Vagina (tissue), 2 donors: Measurements from ENCODE around the gene EMILIN3. TPM values are rescaled to one million over a fixed set of nuclear protein-coding genes. Genes with fewer than 3 reads are reported as not detected.
A peak's percentile ranks its signal among the peaks of the same experiment; 100 is the strongest.

ENCODE experiments used
- DNase-seq, 2 donors: peaks; one replicate each; pipeline ENCODE4 v3.0.0-alpha.2; 2017; ENCODE audit errors: extremely low spot score in 2 of 2
- H3K27ac ChIP-seq: fragments of 200-600 bp; sonication (generic); one replicate; pipeline ENCODE4 v1.5.1; 2019
- H3K27me3 ChIP-seq: fragments of 200-600 bp; sonication (generic); one replicate; pipeline ENCODE4 v1.5.1; 2019
- H3K36me3 ChIP-seq, 2 donors: fragments of 200-600 bp; sonication (generic); one replicate each; pipeline ENCODE4 v1.5.1; 2017 to 2019
- H3K4me1 ChIP-seq: fragments of 200-600 bp; sonication (generic); one replicate; pipeline ENCODE4 v1.5.1; 2019
- H3K4me3 ChIP-seq, 2 donors: fragments of 200-600 bp; sonication (generic); 1 replicate in 1 of 2; 2 replicates in 1 of 2; pipeline ENCODE4 v1.5.1; 2016 to 2019
- H3K9me3 ChIP-seq: fragments of 200-600 bp; sonication (generic); one replicate; pipeline ENCODE4 v1.5.1; 2019
- CTCF ChIP-seq, 3 experiments: fragments of 450-650 bp in 2 of 3; fragments of 200-600 bp in 1 of 3; sonication (generic) in 1 of 3; IDR thresholded peaks; one replicate each; pipeline ENCODE4 v1.5.1; 2017 to 2019; ENCODE audit warnings: antibody characterized with exemption in 3 of 3, mild to moderate bottlenecking in 2 of 3, moderate library complexity in 2 of 3
- POLR2A ChIP-seq, 2 donors: fragments of 450-650 bp; IDR thresholded peaks; one replicate each; pipeline ENCODE4 v1.6.1; 2017; ENCODE audit warnings: antibody characterized with exemption in 2 of 2, mild to moderate bottlenecking in 2 of 2, moderate library complexity in 2 of 2
- POLR2AphosphoS5 ChIP-seq, 2 donors: sonication (generic); formaldehyde crosslinking; IDR thresholded peaks; one replicate each; pipeline ENCODE4 v1.9.0; 2017; ENCODE audit warnings: antibody characterized with exemption in 2 of 2, mild to moderate bottlenecking in 2 of 2, low read depth in 1 of 2; ENCODE audit not compliant: insufficient read depth in 1 of 2
- intact Hi-C: fragments of 100-400 bp; cut with DNase I; formaldehyde crosslinking; loops from one replicate; pipeline ENCODE4 v1.15.1; 2023
- total RNA-seq: library from RNA; depleted of rRNA; stranded (reverse); fragments of >200 nt; gene quantifications from one replicate; pipeline ENCODE4 v1.2.3, GENCODE V29; 2016

EMILIN3 gene
- total RNA-seq, 1 donor from 2014 or later, result 5.6 TPM

GRCh38 chr20:41367956-41368355, 1.3 kb upstream of the EMILIN3 start:
- DNase-seq, result no peak
- intact Hi-C loops, result no loop called here
- peaks cover 6% of the 10 kb centered on the region for H3K4me1 ChIP-seq
- no peaks in the 10 kb centered on the region for H3K9me3 ChIP-seq
- no peak overlapping the region for H3K27ac ChIP-seq
- H3K36me3 ChIP-seq, result no peaks in the 10 kb centered on the region
- no peak for TF ChIP-seq POLR2A (IDR thresholded peaks at IDR 0.05)
- TF ChIP-seq CTCF (IDR thresholded peaks at IDR 0.05), result no peak
- TF ChIP-seq POLR2AphosphoS5 (IDR thresholded peaks at IDR 0.05; ENCODE audit: insufficient read depth in 1 of 2, low read depth in 1 of 2), result no peak
- no peaks in the 10 kb centered on the region for H3K27me3 ChIP-seq
- no peak overlapping the region for H3K4me3 ChIP-seq

GRCh38 chr20:41367393-41367695, 726 bp upstream of the EMILIN3 start:
- Histone ChIP-seq H3K9me3 (no peaks in the 10 kb centered on the region), H3K4me1 (peaks cover 6% of the 10 kb centered on the region), H3K4me3 (peak overlapping the region in 1 of 2 donors; percentile 71), H3K27me3 (no peaks in the 10 kb centered on the region), H3K36me3 (no peaks in the 10 kb centered on the region), H3K27ac (no peak overlapping the region)
- intact Hi-C loops, result no loop called here
- no peak for DNase-seq
- TF ChIP-seq CTCF (IDR thresholded peaks at IDR 0.05), result no peak

DNA sequence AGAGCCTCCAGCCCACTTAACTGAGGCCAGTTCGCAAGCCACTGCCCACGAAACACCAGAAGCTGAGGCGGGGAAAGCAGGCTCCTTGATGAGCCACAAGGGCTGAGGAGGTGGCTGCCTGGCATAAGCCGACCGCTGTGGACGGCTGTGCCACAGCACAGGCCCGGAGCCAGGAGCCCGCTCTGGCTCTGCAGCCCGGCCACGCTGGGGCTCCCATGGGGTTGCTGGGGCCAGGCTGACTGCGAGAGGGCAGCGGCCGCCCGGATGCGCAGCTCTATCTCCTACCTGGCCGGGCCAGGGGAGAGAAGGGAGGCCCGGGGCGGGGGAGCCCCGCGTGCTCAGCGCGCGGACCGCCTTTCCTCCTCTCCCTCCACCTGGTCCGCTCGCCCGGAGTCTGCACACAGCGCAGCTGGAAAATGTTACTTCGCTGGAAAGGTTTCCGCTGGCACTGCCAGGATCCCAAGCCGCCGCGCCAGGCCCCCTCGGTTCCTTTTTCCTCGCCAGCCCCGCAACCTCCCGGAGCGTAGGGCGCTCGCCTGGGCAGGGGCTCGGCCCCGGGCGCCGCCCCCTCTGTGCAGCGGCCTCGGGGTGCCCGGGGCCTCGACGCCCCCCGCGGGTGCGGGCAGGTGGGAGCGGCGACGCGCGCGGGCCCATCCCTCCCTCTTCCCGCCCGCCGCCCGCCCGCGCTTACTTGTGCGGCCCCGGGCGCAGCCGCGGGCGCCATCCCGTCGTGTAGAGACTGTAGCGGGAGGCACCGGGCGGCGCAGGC, 657 bp downstream of the EMILIN3 start:
- TF ChIP-seq POLR2AphosphoS5 (IDR thresholded peaks at IDR 0.05; ENCODE audit: insufficient read depth in 1 of 2, low read depth in 1 of 2), result no peak
- no peak for TF ChIP-seq POLR2A (IDR thresholded peaks at IDR 0.05)
- no peak for TF ChIP-seq CTCF (IDR thresholded peaks at IDR 0.05)
- Histone ChIP-seq H3K36me3 (no peaks in the 10 kb centered on the region), H3K9me3 (no peaks in the 10 kb centered on the region), H3K4me1 (peaks cover 6% of the 10 kb centered on the region), H3K4me3 (peak overlapping the region; percentile 40 to 71), H3K27me3 (no peaks in the 10 kb centered on the region), H3K27ac (no peak overlapping the region)
- intact Hi-C loops, result no loop called here
- no peak for DNase-seq

DNA sequence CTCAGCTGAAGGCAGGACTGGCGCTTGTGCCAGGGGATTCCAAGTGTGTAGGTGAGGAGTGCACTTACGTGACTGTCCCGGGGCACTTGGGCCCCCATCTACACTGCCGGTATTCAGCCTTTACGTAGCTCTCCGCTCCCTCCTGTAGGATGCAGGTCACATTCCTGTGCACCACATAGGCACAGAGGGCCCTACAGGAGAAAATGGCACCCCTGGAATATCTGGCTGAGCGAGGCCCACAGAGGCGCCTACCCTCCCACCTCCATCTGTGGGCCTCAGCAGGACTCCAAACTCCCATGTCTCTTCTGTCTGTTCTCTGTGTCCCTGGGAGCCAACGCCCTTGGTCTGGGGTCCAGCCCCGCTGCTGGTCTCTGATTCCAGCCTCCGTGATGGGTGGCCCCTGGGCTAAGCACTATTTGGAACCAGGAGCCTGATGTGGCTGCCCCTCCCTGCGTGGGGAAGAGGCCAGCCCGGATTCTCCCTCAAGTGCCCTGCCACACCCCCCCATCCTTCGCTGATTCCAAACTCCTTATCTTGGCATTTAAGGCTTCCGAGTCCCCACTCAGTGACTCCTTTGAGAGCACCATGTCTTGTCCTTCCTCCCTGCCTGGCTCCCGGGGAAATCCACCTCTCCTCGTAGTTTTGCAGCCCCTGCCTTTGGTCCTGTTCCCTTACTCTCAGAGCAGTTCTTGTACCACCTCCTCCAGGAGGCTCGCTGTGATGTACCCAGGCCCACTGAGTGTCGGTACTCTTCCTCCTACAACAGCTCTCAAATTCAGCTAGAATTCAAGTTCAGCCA, 1.5 kb downstream of the EMILIN3 start:
- H3K27ac ChIP-seq, result no peak overlapping the region
- no peaks in the 10 kb centered on the region for H3K36me3 ChIP-seq
- DNase-seq, result no peak
- H3K4me1 ChIP-seq, result peaks cover 6% of the 10 kb centered on the region
- intact Hi-C loops, result no loop called here
- H3K27me3 ChIP-seq, result no peaks in the 10 kb centered on the region
- no peak for TF ChIP-seq POLR2AphosphoS5 (IDR thresholded peaks at IDR 0.05; ENCODE audit: insufficient read depth in 1 of 2, low read depth in 1 of 2)
- no peak for TF ChIP-seq POLR2A (IDR thresholded peaks at IDR 0.05)
- no peak for TF ChIP-seq CTCF (IDR thresholded peaks at IDR 0.05)
- no peaks in the 10 kb centered on the region for H3K9me3 ChIP-seq
- H3K4me3 ChIP-seq, result peak overlapping the region in 1 of 2 donors; percentile 40
